AG04450 (cell line): ENCODE measurements around the gene GAP43. TPM values are rescaled to one million over a fixed set of nuclear protein-coding genes. Genes with fewer than 3 reads are reported as not detected.

Source experiments
- CTCF ChIA-PET: fragments of 300-600, 350-600 bp; formaldehyde crosslinking; extraction: SDS; loops from one replicate; lab custom pipeline; 2022; ENCODE audit warnings: antibody characterized with exemption, inconsistent platforms; lab: Charles Lee
- POLR2A ChIA-PET: fragments of 350-600 bp; formaldehyde crosslinking; extraction: SDS; loops from one replicate; lab custom pipeline; 2021; ENCODE audit warnings: antibody characterized with exemption, inconsistent platforms; lab: Yijun Ruan, JAX
- DNase-seq: peaks from one replicate; pipeline ENCODE4 v3.0.0-alpha.2; 2011; ENCODE audit warnings: low read depth, low spot score
- H3K27ac ChIP-seq: one replicate; pipeline ENCODE4 v1.5.1; 2012; ENCODE audit warnings: low read depth, low read length, control low read depth
- H3K27me3 ChIP-seq: one replicate; pipeline ENCODE4 v1.6.0; 2012; ENCODE audit warnings: low read length; ENCODE audit not compliant: control insufficient read depth, insufficient read depth
- H3K4me3 ChIP-seq: 2 replicates; pipeline ENCODE4 v1.5.1; 2011; ENCODE audit warnings: mild to moderate bottlenecking, low read depth, low read length, control low read depth
- H3K9me3 ChIP-seq: 2 replicates; pipeline ENCODE4 v1.5.1; 2012; ENCODE audit warnings: low read length; ENCODE audit not compliant: control insufficient read depth, insufficient read depth
- CTCF ChIP-seq: IDR thresholded peaks from 2 replicates; pipeline ENCODE4 v1.5.1; 2011; ENCODE audit warnings: low read depth, low read length, control low read depth, inconsistent platforms
- polyA plus RNA-seq: library from polyadenylated mRNA; depleted of rRNA; stranded (reverse); fragments of >200 nt; gene quantifications from 2 replicates; pipeline ENCODE4 v1.2.3, GENCODE V29; 2011

GAP43 gene
- polyA plus RNA-seq, 1 experiment, result 1.3 TPM

GRCh38 chr3:115683773-115684172 is 60.5 kb downstream of the GAP43 start:
- Histone ChIP-seq H3K27me3 (no peaks in the 10 kb centered on the region), H3K27ac (no peak overlapping the region), H3K4me3 (no peak overlapping the region), H3K9me3 (no peaks in the 10 kb centered on the region)
- TF ChIP-seq CTCF, result no peak
- DNase-seq, result no peak
- CTCF ChIA-PET, result interaction anchor here (1.0 kb wide), 1 partner anchor 10 kb away, joined by 6 read pairs; no protein-coding TSS in a partner anchor
- POLR2A ChIA-PET, result no interaction called here

DNA sequence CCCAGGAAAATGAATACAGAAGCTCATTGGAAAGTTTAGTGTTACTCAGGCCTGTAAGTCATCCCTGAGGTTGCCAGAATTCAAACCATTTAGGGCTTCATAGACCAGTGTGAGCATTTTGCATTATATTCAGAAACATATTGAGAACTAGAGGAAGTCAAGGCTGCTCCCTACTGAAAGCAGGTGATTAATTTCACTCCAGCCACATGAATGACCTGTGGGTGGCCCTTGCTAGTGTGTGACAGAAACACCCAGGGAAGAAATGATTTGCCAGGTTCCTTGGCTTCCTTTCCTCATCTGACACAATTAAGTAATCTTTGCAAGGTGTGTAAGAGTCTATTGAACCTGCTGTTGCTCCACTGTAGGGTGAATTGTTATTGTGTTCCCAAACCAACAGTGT is 61.8 kb downstream of the GAP43 start:
- TF ChIP-seq CTCF, result no peak
- ChIA-PET CTCF (interaction anchor here (0.6 kb wide), 1 partner anchor 99 kb away, joined by 3 read pairs; no protein-coding TSS in a partner anchor), POLR2A (no interaction called here)
- Histone ChIP-seq H3K27ac (no peak overlapping the region), H3K4me3 (no peak overlapping the region), H3K9me3 (no peaks in the 10 kb centered on the region), H3K27me3 (no peaks in the 10 kb centered on the region)
- DNase-seq, result no peak

DNA sequence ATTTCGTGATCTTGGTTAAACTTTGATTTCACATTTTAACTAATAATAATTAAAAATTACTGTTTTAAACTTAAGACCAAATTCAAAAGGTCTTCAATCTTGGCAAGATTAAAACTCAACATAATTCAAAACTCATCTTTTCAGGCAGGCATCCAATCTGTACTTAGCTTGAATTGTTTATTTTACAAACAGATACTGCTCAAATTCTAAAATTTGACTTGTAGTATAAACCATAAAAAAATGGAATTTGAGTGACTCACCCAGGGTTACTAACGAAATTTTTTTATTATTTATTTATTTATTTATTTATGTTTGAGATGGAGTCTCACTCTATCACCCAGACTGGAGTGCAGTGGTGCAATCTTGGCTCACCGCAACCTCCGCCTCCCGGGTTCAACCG is 64.4 kb downstream of the GAP43 start:
- Histone ChIP-seq H3K9me3 (no peaks in the 10 kb centered on the region), H3K27me3 (no peaks in the 10 kb centered on the region), H3K4me3 (no peak overlapping the region), H3K27ac (no peak overlapping the region)
- ChIA-PET CTCF (interaction anchor here (1.9 to 2.6 kb wide), 2 partner anchors 470 kb away, joined by 8 to 20 read pairs; no protein-coding TSS in a partner anchor), POLR2A (no interaction called here)
- no peak for DNase-seq
- no peak for TF ChIP-seq CTCF

- DNase-seq, result no peak
- Histone ChIP-seq H3K27me3 (no peaks in the 10 kb centered on the region), H3K27ac (no peak overlapping the region), H3K9me3 (no peaks in the 10 kb centered on the region), H3K4me3 (no peak overlapping the region)
- CTCF ChIA-PET, result interaction anchor here (0.6 to 2.6 kb wide), 4 partner anchors 64 to 471 kb away, joined by 3 to 20 read pairs (median 4); no protein-coding TSS in a partner anchor
- no peak for TF ChIP-seq CTCF
- POLR2A ChIA-PET, result no interaction called here
These were observed 65.1 kb downstream of the GAP43 start for GRCh38 chr3:115688418-115688817.

DNA sequence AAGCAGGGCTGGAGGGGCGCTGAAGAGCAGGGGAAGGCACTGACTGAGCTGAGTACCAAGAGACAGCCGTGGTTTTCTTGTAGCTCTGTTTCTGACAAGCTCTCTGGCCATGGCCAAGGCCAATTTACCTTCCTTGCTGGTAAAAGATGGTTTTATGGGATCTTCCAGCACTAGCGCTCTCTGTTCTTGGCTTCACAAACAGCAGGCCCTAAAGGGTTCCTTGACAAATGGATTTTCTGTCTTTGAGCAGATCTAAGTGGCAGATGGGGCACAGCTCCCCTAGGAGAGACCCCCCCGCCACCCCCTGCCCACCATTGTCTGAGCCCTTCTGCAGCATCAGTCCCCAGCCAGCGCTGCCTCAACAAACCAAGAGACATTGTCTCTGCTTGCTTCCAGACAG is 66.6 kb downstream of the GAP43 start:
- no peak for TF ChIP-seq CTCF
- Histone ChIP-seq H3K4me3 (no peak overlapping the region), H3K27me3 (no peaks in the 10 kb centered on the region), H3K9me3 (no peaks in the 10 kb centered on the region), H3K27ac (no peak overlapping the region)
- no peak for DNase-seq
- ChIA-PET POLR2A (no interaction called here), CTCF (interaction anchor here (2.6 kb wide), 1 partner anchor 472 kb away, joined by 20 read pairs; no protein-coding TSS in a partner anchor)
